NCI-H2029 (cell line): Measurements from ENCODE around the gene KIR3DL2.
"Not testable (repeated sequence)": the region's sequence is repeated elsewhere in the genome, so short reads cannot be mapped to it uniquely, and the experiment has no call there.

Experiments
- DNase-seq: peaks from one replicate; lab custom pipeline; 2025; lab: John Stamatoyannopoulos, UW

The KIR3DL2 gene

GRCh38 chr19:54871696-54872095 lies 21.5 kb downstream of the KIR3DL2 start:
- no peak for DNase-seq

GRCh38 chr19:54873990-54874389 lies 23.7 kb downstream of the KIR3DL2 start, which contains the start of gene FCAR:
TSS of gene FCAR (plus strand) at chr19:54874235. CDS start at chr19:54874290, 55 bp downstream.
- no peak for DNase-seq

GRCh38 chr19:54875506-54875905 lies 25.3 kb downstream of the KIR3DL2 start:
- DNase-seq = no peak

GRCh38 chr19:54877471-54877870 lies 27.2 kb downstream of the KIR3DL2 start:
- no peak for DNase-seq

GRCh38 chr19:54881884-54882283 lies 31.6 kb downstream of the KIR3DL2 start:
- DNase-seq = no peak

- no peak for DNase-seq
These were observed 32.5 kb downstream of the KIR3DL2 start for GRCh38 chr19:54882758-54883157.

GRCh38 chr19:54883228-54883627 lies 33.0 kb downstream of the KIR3DL2 start:
- DNase-seq = no peak

GRCh38 chr19:54888239-54888638 lies 38.0 kb downstream of the KIR3DL2 start:
- DNase-seq = no peak

- DNase-seq = no peak
These were observed 39.3 kb downstream of the KIR3DL2 start for GRCh38 chr19:54889566-54889965.

- no peak for DNase-seq
These were observed 43.2 kb downstream of the KIR3DL2 start for GRCh38 chr19:54893406-54893805.

GRCh38 chr19:54894106-54894505 lies 43.9 kb downstream of the KIR3DL2 start:
- DNase-seq = not testable (repeated sequence)

GRCh38 chr19:54896036-54896435 lies 45.8 kb downstream of the KIR3DL2 start:
- DNase-seq = no peak

- not testable (repeated sequence) for DNase-seq
These were observed 48.4 kb downstream of the KIR3DL2 start for GRCh38 chr19:54898685-54899084.

- not testable (repeated sequence) for DNase-seq
These were observed 49.4 kb downstream of the KIR3DL2 start for GRCh38 chr19:54899646-54900045.

- DNase-seq = not testable (repeated sequence)
These were observed 50.9 kb downstream of the KIR3DL2 start for GRCh38 chr19:54901153-54901552.

- no peak for DNase-seq
These were observed 51.8 kb downstream of the KIR3DL2 start for GRCh38 chr19:54902061-54902460.

- DNase-seq = no peak
These were observed 53.1 kb downstream of the KIR3DL2 start for GRCh38 chr19:54903303-54903702.

GRCh38 chr19:54904261-54904660 lies 54.0 kb downstream of the KIR3DL2 start:
- DNase-seq = not testable (repeated sequence)

- no peak for DNase-seq
These were observed 55.2 kb downstream of the KIR3DL2 start for GRCh38 chr19:54905421-54905802.

GRCh38 chr19:54905803-54906511 lies 55.7 kb downstream of the KIR3DL2 start, which contains the start of gene NCR1:
TSS of gene NCR1 (plus strand) at chr19:54906148. CDS start at chr19:54906188, 40 bp downstream.
- DNase-seq = no peak

GRCh38 chr19:54906819-54907218 lies 56.6 kb downstream of the KIR3DL2 start:
- DNase-seq = no peak

GRCh38 chr19:54907899-54908298 lies 57.7 kb downstream of the KIR3DL2 start:
- not testable (repeated sequence) for DNase-seq
